ENCODE results near the gene PC. TPM values are rescaled to one million over a fixed set of nuclear protein-coding genes. Genes with fewer than 3 reads are reported as not detected.
A peak's percentile ranks its signal among the peaks of the same experiment; 100 is the strongest.
"Not testable (repeated sequence)": the region's sequence is repeated elsewhere in the genome, so short reads cannot be mapped to it uniquely, and the experiment has no call there.

PC gene
- 10 to 100 TPM; 47.2 to 65.2 TPM for total RNA-seq
- long read RNA-seq, full-length matches to known transcripts, result 8 of 43 reads
- long read RNA-seq, partial matches to known transcripts, result 28 of 43 reads
- long read RNA-seq, other reads (novel, unspliced or antisense), result 7 of 43 reads

- intact Hi-C loops (cut with DNase I, micrococcal nuclease), result no loop called here
- peak; percentile 99 to 100 for DNase-seq
- ATAC-seq, result peak; percentile 95
These were observed at the start of gene PC for GRCh38 chr11:66958232-66958955. PC (minus strand) TSS chr11:66958383; CDS start chr11:66872159, 86,224 bp downstream.

GRCh38 chr11:67007126-67007525 is 48.9 kb upstream of the PC start:
- intact Hi-C loops (cut with DNase I, micrococcal nuclease), result no loop called here
- DNase-seq (no peak), ATAC-seq (no peak)

- no peak for DNase-seq
- ATAC-seq, result no peak
- intact Hi-C loops (cut with DNase I, micrococcal nuclease), result no loop called here
These were observed 48.1 kb upstream of the PC start for GRCh38 chr11:67006029-67006884.

GRCh38 chr11:67005200-67005599 is 47.0 kb upstream of the PC start:
- ATAC-seq; intact Hi-C loops (cut with DNase I, micrococcal nuclease); DNase-seq: not testable (repeated sequence)

- DNase-seq, result no peak
- intact Hi-C loops (cut with DNase I, micrococcal nuclease), result no loop called here
- no peak for ATAC-seq
These were observed 44.8 kb upstream of the PC start for GRCh38 chr11:67002921-67003411.

GRCh38 chr11:67002297-67002913 is 44.2 kb upstream of the PC start:
- ATAC-seq (no peak), DNase-seq (no peak)
- intact Hi-C loops (cut with DNase I, micrococcal nuclease), result no loop called here

GRCh38 chr11:67001332-67001731 is 43.1 kb upstream of the PC start:
- DNase-seq, result no peak
- ATAC-seq, result no peak
- intact Hi-C loops (cut with DNase I, micrococcal nuclease), result no loop called here

GRCh38 chr11:66999555-66999954 is 41.4 kb upstream of the PC start:
- DNase-seq, result no peak
- ATAC-seq, result no peak
- intact Hi-C loops (cut with DNase I, micrococcal nuclease), result no loop called here

- intact Hi-C loops (cut with DNase I, micrococcal nuclease), result no loop called here
- ATAC-seq (no peak), DNase-seq (no peak)
These were observed 38.6 kb upstream of the PC start for GRCh38 chr11:66996609-66997273.

GRCh38 chr11:66992041-66992440 is 33.9 kb upstream of the PC start:
- no peak for DNase-seq
- ATAC-seq, result no peak
- intact Hi-C loops (cut with DNase I, micrococcal nuclease), result no loop called here

- intact Hi-C loops (cut with DNase I, micrococcal nuclease); ATAC-seq; DNase-seq: not testable (repeated sequence)
These were observed 31.2 kb upstream of the PC start for GRCh38 chr11:66989360-66989759.

- DNase-seq; intact Hi-C loops (cut with DNase I, micrococcal nuclease); ATAC-seq: not testable (repeated sequence)
These were observed 30.6 kb upstream of the PC start for GRCh38 chr11:66988741-66989140.

GRCh38 chr11:66987924-66988637 is 29.9 kb upstream of the PC start:
- ATAC-seq, result no peak
- no peak for DNase-seq
- intact Hi-C loops (cut with DNase I, micrococcal nuclease), result no loop called here

- DNase-seq (no peak), ATAC-seq (peak; percentile 35)
- intact Hi-C loops (cut with DNase I, micrococcal nuclease), result no loop called here
These were observed 29.0 kb upstream of the PC start for GRCh38 chr11:66987158-66987620.

- no peak for DNase-seq
- ATAC-seq, result no peak
- intact Hi-C loops (cut with DNase I, micrococcal nuclease), result no loop called here
These were observed 28.0 kb upstream of the PC start for GRCh38 chr11:66986178-66986545.

GRCh38 chr11:66985508-66986177 is 27.5 kb upstream of the PC start:
- ATAC-seq, result no peak
- intact Hi-C loops (cut with DNase I, micrococcal nuclease), result no loop called here
- DNase-seq, result no peak

- no peak for DNase-seq
- intact Hi-C loops (cut with DNase I, micrococcal nuclease), result no loop called here
- ATAC-seq, result no peak
These were observed 25.2 kb upstream of the PC start for GRCh38 chr11:66983275-66983924.

All from left colon (tissue), 2 donors.